Choroid plexus epithelial cell (primary cell): ENCODE data around the gene PSMA1.
A peak's percentile ranks its signal among the peaks of the same experiment; 100 is the strongest.

Source experiments
- DNase-seq: peaks from one replicate; pipeline ENCODE4 v3.0.0-alpha.2; 2010; ENCODE audit warnings: low read depth
- H3K4me3 ChIP-seq: 2 replicates; pipeline ENCODE4 v1.5.1; 2011; ENCODE audit warnings: low read depth, mild to moderate bottlenecking, control low read depth, low read length, moderate library complexity
- CTCF ChIP-seq: conservative IDR thresholded peaks from 2 replicates; pipeline ENCODE4 v1.5.1; 2011; ENCODE audit warnings: low read depth, mild to moderate bottlenecking, control low read depth, inconsistent platforms, low read length, moderate library complexity

PSMA1 gene

GRCh38 chr11:14529951-14530350 lies 9.8 kb upstream of the PSMA1 start:
- H3K4me3 ChIP-seq, result no peak overlapping the region
- DNase-seq, result peak; percentile 23
- TF ChIP-seq CTCF, result no peak

GRCh38 chr11:14529321-14529720 lies 9.1 kb upstream of the PSMA1 start:
- no peak for DNase-seq
- no peak for TF ChIP-seq CTCF
- H3K4me3 ChIP-seq, result no peak overlapping the region

DNA sequence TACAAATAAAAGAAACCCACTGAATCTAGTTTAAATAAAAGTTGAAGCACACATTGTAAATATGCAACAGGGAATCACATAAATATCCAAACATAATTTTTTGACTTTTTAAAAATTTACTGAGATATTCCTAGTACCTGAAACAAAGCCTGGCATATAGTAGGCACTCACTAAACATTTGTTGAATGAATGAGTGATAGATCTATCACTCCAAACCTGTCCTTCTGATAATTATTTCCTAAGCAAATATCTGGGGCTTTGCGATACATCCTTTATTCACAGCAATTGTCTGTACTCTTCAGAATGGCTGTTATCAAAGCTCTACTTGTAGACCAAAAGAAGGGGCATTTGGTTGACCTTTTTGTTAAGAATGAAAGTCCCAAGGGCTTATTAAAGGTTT lies 2.6 kb upstream of the PSMA1 start:
- no peak overlapping the region for H3K4me3 ChIP-seq
- TF ChIP-seq CTCF, result no peak
- no peak for DNase-seq

DNA sequence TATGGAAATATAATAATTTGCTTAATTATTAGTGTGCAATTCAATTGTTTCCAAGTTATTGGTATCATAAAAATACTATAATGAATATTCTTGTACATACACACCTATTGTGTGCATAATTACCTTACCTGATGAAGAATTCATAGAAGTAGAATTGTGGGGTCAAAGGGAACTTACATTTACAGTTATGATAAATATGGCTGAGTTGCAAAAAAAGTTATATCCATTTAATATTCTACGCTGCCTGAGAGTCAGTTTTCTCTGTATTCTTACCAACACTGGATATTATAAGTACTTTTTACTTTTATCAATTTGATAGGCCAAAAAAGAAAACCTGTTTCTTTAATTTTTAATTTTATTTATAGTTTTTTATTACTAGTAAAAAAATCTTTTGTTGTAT lies 2.1 kb upstream of the PSMA1 start:
- H3K4me3 ChIP-seq, result no peak overlapping the region
- no peak for TF ChIP-seq CTCF
- DNase-seq, result no peak

DNA sequence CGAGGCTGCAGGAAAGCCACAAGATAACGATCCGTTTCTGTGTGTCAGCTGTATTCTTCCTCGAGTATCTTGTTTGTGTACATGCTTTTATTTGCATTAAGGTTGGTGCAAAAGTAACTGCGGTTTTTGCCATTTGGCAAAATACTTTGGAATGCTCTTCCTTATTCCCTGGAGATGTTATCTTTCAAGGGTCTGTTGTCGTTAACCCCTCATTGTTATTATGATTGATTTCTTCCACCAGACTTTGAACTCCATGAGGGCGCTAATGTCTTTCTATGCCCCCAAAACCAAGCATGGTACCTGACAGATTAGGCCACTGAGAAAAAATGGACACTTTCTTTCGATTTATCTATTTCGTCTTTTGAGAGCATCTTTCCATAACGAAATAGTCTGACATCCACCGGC lies 563 bp upstream of the PSMA1 start:
- DNase-seq, result no peak
- H3K4me3 ChIP-seq, result peak overlapping the region; percentile 94
- TF ChIP-seq CTCF, result no peak

DNA sequence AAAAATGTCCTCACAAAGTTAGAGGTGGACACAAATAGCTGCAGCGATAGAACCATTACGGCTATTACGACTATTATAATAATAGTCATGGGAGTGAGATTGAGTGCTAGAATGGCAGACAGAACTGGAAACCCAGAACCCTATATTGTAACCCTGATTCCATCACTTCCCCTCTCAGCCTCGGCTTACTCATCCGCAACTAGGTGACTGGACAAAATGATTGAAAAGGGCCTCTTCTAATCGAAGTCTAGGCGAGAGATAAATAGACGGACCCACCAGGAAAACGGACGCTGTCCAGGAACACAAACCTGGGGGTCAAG lies 629 bp downstream of the PSMA1 start:
- no peak for TF ChIP-seq CTCF
- H3K4me3 ChIP-seq, result peak overlapping the region; percentile 94
- DNase-seq, result no peak

DNA sequence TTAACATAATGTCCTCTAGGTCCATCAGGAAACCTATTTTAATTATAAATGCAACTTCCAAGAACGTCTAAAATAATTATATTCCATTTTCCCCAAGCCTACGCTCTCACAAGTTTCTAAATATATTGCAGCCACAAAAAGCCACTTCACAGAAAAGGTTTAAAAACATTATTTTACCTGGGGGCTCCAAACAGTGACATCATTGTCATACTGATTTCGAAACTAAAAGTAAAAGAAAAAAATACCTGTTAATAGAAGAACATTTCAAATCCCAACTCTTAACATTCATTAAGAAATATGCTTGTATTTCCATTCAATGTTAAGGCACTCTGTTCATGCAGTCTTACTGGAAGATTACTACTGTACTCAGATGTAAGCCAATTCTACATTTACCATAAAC lies 1.4 kb downstream of the PSMA1 start:
- DNase-seq, result no peak
- TF ChIP-seq CTCF, result no peak

More for the DNA sequence above, 1.4 kb downstream of the PSMA1 start:
- H3K4me3 ChIP-seq, result peak overlapping the region; percentile 94
